Measurements from ENCODE around the gene TGM5. TPM values are rescaled to one million over a fixed set of nuclear protein-coding genes. Genes with fewer than 3 reads are reported as not detected.

TGM5 gene
- total and polyA plus RNA-seq, 2 experiments from 2014 or later, result not detected

Small RNAs within 50 kb of the gene (small RNA-seq; reads per million reads assigned to genes)
- gene RF00019 (ENCODE audit: low replicate concordance), result not detected

Other genes with a start within 250 kb of the TGM5 start
- gene UBR1, start 160.9 kb downstream of the TGM5 start, total RNA-seq (2014; rRNA removed; shearing (Covaris generic)), result 16.2 and 19.6 TPM in 2 replicates
- gene UBR1, start 160.9 kb downstream of the TGM5 start, polyA plus RNA-seq (2016; fragmentation: Nextera tagmentation; extraction: Ambion mirVana), result 12.4 and 17.2 TPM in 2 replicates
- gene TMEM62, start 133.3 kb downstream of the TGM5 start, total RNA-seq (2014; rRNA removed; shearing (Covaris generic)), result 14.3 and 16.5 TPM in 2 replicates
- gene TMEM62, start 133.3 kb downstream of the TGM5 start, polyA plus RNA-seq (2016; fragmentation: Nextera tagmentation; extraction: Ambion mirVana), result 2.2 and 3.4 TPM in 2 replicates
- gene CCNDBP1, start 81.5 kb downstream of the TGM5 start, total RNA-seq (2014; rRNA removed; shearing (Covaris generic)), result 15.7 and 33.5 TPM in 2 replicates
- 16.6 and 23.9 TPM in 2 replicates for gene CCNDBP1, start 81.5 kb downstream of the TGM5 start, polyA plus RNA-seq (2016; fragmentation: Nextera tagmentation; extraction: Ambion mirVana)
- gene EPB42, start 45.9 kb downstream of the TGM5 start, total RNA-seq (2014; rRNA removed; shearing (Covaris generic)), result not detected in 2 replicates
- gene EPB42, start 45.9 kb downstream of the TGM5 start, polyA plus RNA-seq (2016; fragmentation: Nextera tagmentation; extraction: Ambion mirVana), result not detected in 2 replicates
- not detected in 2 replicates for gene TGM7, start 35.3 kb upstream of the TGM5 start, total RNA-seq (2014; rRNA removed; shearing (Covaris generic))
- gene TGM7, start 35.3 kb upstream of the TGM5 start, polyA plus RNA-seq (2016; fragmentation: Nextera tagmentation; extraction: Ambion mirVana), result 0.08 and 0.35 TPM in 2 replicates
- 6.0 and 7.1 TPM in 2 replicates for gene LCMT2, start 63.6 kb upstream of the TGM5 start, total RNA-seq (2014; rRNA removed; shearing (Covaris generic))
- 2.3 and 2.6 TPM in 2 replicates for gene LCMT2, start 63.6 kb upstream of the TGM5 start, polyA plus RNA-seq (2016; fragmentation: Nextera tagmentation; extraction: Ambion mirVana)
- 40.5 and 48.3 TPM in 2 replicates for gene ZSCAN29, start 104.1 kb upstream of the TGM5 start, total RNA-seq (2014; rRNA removed; shearing (Covaris generic))
- 13.7 and 15.3 TPM in 2 replicates for gene ZSCAN29, start 104.1 kb upstream of the TGM5 start, polyA plus RNA-seq (2016; fragmentation: Nextera tagmentation; extraction: Ambion mirVana)
- gene TUBGCP4, start 104.2 kb upstream of the TGM5 start, total RNA-seq (2014; rRNA removed; shearing (Covaris generic)), result 11.4 and 18.0 TPM in 2 replicates
- gene TUBGCP4, start 104.2 kb upstream of the TGM5 start, polyA plus RNA-seq (2016; fragmentation: Nextera tagmentation; extraction: Ambion mirVana), result 7.6 and 10.6 TPM in 2 replicates
- 48.6 and 81.3 TPM in 2 replicates for gene TP53BP1, start 226.2 kb upstream of the TGM5 start, total RNA-seq (2014; rRNA removed; shearing (Covaris generic))
- gene TP53BP1, start 226.2 kb upstream of the TGM5 start, polyA plus RNA-seq (2016; fragmentation: Nextera tagmentation; extraction: Ambion mirVana), result 15.5 and 17.7 TPM in 2 replicates